Measurements from ENCODE around the gene DHRS12.
A peak's percentile ranks its signal among the peaks of the same experiment; 100 is the strongest.

The DHRS12 gene

GRCh38 chr13:51785712-51786424 is 18.1 kb downstream of the DHRS12 start:
- FAIRE-seq (no peak), DNase-seq (ENCODE audit: insufficient read length, low spot score) (no peak)

- no peak for DNase-seq (ENCODE audit: insufficient read length, low spot score)
- no peak for FAIRE-seq
Measured at GRCh38 chr13:51784097-51784496, 19.9 kb downstream of the DHRS12 start.

DNA sequence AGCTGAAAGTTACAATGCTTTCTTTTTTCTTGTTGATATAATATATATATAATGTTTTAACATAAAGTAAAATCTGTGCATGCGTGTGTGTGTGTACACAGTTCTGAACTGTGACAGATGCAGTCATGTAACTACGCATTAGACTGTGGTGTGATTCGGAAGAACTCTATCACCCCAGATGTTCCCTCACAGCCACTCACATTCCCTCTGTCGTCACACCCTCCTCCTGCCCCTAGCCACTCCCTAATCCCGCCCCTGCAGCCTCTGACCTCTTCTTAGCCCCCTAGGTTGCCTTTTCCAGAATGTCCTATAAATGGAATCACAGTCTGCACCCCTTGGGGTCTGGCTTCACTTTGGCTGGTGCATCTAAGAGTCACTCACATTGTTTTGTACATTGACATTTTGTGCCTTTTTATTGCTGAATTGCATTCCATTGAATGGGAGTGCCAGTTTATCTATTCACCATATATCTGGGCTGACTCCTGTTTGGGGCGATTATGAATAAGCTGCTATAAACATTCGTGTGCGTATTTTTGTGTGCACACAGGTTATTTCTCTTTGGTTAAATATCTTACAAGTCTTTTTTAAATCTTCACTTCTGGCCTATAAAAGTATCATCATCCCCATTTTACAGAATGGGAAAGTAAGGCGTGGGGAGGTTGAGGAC is 20.4 kb downstream of the DHRS12 start:
- no peak for FAIRE-seq
- no peak for DNase-seq (ENCODE audit: insufficient read length, low spot score)

- DNase-seq (ENCODE audit: insufficient read length, low spot score) (no peak), FAIRE-seq (no peak)
Measured at GRCh38 chr13:51782026-51782710, 21.8 kb downstream of the DHRS12 start.

- no peak for DNase-seq (ENCODE audit: insufficient read length, low spot score)
- FAIRE-seq, result peak; percentile 11
Measured at GRCh38 chr13:51781246-51782022, 22.5 kb downstream of the DHRS12 start.

- DNase-seq (ENCODE audit: insufficient read length, low spot score) (no peak), FAIRE-seq (no peak)
Measured at GRCh38 chr13:51780099-51780498, 23.9 kb downstream of the DHRS12 start.

DNA sequence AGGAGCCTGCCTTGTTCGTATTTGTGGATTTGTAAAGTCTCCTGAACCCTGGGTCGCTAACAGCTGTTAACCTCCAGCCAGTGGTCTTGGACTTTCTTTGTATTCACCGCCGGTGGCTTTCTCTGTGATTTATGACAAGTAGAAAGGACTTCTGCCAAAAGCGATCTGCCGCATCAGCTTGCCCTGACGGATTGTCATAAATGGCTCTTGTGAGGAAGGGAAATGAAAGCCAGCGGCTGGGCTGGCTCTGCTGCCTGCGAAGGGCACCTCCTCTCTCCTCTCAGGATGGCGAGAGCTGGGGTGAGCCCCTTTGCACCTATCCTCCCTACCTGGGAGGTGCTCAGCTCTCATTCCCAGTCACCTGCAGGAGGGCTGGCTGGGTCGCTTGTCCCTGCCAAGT is 25.6 kb downstream of the DHRS12 start:
- DNase-seq (ENCODE audit: insufficient read length, low spot score) (no peak), FAIRE-seq (no peak)

DNA sequence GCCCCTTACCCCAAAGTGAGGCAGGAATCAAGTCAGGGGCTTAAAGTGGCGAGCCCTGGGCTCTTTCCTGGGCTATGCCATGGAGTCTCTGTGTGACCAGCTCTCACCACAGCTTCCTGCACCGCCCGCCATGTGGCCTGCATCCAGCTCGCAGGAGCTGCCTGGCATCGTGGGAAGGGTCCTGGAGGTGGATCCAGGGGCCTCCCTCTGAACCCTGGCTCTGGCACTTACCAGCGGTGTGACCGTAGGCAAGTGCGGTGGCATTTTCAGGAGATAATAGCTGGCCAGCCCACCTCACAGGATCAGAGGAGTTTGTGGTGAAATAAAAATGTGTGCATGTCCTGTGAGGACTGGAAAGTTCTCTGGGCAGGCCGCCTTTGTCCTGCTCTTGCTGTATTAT is 26.0 kb downstream of the DHRS12 start:
- DNase-seq (ENCODE audit: insufficient read length, low spot score) (no peak), FAIRE-seq (no peak)

- FAIRE-seq (no peak), DNase-seq (ENCODE audit: insufficient read length, low spot score) (no peak)
Measured at GRCh38 chr13:51776179-51776578, 27.8 kb downstream of the DHRS12 start.

GRCh38 chr13:51773515-51773914 is 30.4 kb downstream of the DHRS12 start:
- FAIRE-seq (no peak), DNase-seq (ENCODE audit: insufficient read length, low spot score) (no peak)

GRCh38 chr13:51772781-51773180 is 31.2 kb downstream of the DHRS12 start:
- FAIRE-seq, result no peak
- DNase-seq (ENCODE audit: insufficient read length, low spot score), result no peak

GRCh38 chr13:51772105-51772455 is 31.9 kb downstream of the DHRS12 start:
- DNase-seq (ENCODE audit: insufficient read length, low spot score), result no peak
- FAIRE-seq, result no peak

DNA sequence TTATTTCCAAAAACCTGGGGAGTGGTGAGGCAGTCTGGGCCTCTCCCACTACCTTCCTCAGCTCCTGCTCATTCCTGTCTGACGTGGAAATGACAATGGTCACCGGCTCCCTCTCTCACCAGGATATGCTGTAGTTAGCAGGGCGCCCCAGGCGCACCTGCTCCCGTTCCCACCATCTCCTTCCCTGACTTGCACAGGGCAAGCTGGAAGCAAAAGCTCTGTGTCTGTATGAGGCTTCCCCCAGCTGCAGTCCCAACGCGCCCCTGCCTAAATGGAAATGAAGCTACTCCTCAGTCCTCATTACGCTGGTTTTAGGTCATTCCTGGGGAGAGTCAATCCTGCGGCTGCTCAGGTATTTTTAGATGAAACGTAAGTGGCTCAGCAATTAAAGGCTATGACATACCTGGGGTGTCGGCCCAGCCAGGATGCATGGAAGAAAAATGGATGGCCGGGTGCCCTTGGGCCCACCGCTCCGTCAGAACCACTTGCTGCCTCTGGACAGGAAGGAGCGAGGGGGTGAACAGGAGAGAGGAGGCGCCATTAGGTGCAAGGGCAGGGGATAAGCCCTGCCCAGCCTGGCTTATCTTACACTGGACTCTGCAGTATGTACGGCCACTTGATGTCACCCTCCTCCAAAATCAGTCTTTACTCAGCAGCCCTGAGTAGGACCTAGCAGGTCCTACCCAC is 32.4 kb downstream of the DHRS12 start:
- FAIRE-seq (no peak), DNase-seq (ENCODE audit: insufficient read length, low spot score) (no peak)

GRCh38 chr13:51770681-51771417 is 33.1 kb downstream of the DHRS12 start:
- DNase-seq (ENCODE audit: insufficient read length, low spot score) (no peak), FAIRE-seq (no peak)

DNA sequence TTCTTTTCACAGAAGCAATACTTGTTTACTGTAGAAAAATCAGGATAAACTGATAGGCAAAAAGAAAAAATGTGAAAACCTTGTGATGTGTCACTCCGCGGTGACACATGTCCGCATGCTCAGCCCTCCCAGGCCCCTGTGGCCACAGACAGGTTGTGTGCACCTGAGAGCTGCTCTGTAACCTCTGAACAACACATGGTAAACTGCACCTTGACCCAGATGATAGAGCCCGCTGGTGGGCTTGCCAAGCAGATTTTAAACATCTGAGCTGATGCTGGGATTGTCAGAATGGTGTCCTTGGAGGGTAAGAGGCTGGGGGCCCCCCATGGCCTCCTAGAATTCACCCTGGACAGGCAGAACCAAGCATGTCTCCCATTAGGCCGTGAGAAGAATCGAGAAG is 33.8 kb downstream of the DHRS12 start:
- DNase-seq (ENCODE audit: insufficient read length, low spot score), result no peak
- FAIRE-seq, result no peak

GRCh38 chr13:51769455-51770127 is 34.4 kb downstream of the DHRS12 start:
- DNase-seq (ENCODE audit: insufficient read length, low spot score) (no peak), FAIRE-seq (no peak)

DNA sequence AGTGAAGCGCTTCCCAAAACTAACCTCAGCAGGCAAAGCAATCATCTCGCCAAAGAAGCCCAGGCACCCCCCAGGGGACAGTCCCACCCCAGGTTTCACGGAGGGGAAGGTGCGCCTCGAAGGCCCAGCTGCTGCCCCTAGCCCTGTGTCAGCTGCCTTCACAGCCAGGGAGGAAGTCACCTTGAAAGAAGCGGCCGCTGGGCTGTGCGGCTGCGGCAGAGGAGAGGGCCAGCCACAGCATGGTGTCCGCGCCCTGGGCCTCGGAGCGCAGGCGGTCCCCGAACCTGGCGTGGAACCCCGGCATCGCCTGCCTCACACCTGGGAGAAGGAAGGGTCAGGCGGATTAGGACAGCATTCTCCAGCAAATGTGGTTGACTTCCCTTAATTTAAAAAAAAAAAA is 35.0 kb downstream of the DHRS12 start:
- FAIRE-seq (no peak), DNase-seq (ENCODE audit: insufficient read length, low spot score) (no peak)

- DNase-seq (ENCODE audit: insufficient read length, low spot score) (no peak), FAIRE-seq (no peak)
Measured at GRCh38 chr13:51768378-51768921, 35.5 kb downstream of the DHRS12 start.

- DNase-seq (ENCODE audit: insufficient read length, low spot score), result no peak
- no peak for FAIRE-seq
Measured at GRCh38 chr13:51767100-51767499, 36.9 kb downstream of the DHRS12 start.

All from GM19239 (cell line).